OCI-LY7 (cell line): ENCODE measurements around the gene TEPSIN. TPM values are rescaled to one million over a fixed set of nuclear protein-coding genes. Genes with fewer than 3 reads are reported as not detected.
A peak's percentile ranks its signal among the peaks of the same experiment; 100 is the strongest.

Source experiments
- BruUV-seq: library from RNA; stranded (reverse); fragments of 400-500 nt; replicated peaks from 2 replicates; lab custom pipeline; 2021; lab: Mats Ljungman, UMichigan
- CTCF ChIA-PET: fragments of 300-600 bp; sonication (Branson Sonifier 250); formaldehyde crosslinking; loops from one replicate; lab custom pipeline; 2022; ENCODE audit warnings: antibody characterized with exemption; ENCODE audit not compliant: unreplicated experiment; lab: Charles Lee
- POLR2A ChIA-PET: fragments of 300-600 bp; sonication (Branson Sonifier 250); formaldehyde crosslinking; loops from one replicate; lab custom pipeline; 2022; ENCODE audit warnings: antibody characterized with exemption; lab: Charles Lee
- DNase-seq: peaks from one replicate; pipeline ENCODE4 v3.0.0-alpha.2; 2015; ENCODE audit warnings: low spot score
- H2AFZ ChIP-seq: fragments of 200-600 bp; sonication (generic), shearing (Covaris generic); 2 replicates; pipeline ENCODE4 v1.6.1; 2014; ENCODE audit warnings: mild to moderate bottlenecking, antibody characterized with exemption, low read length, moderate library complexity
- H3K27ac ChIP-seq: fragments of 200-600 bp; sonication (generic); 2 replicates; pipeline ENCODE4 v1.5.1; 2014; ENCODE audit warnings: mixed run types, low read depth, mild to moderate bottlenecking, moderate library complexity, low read length, inconsistent platforms; ENCODE audit not compliant: poor library complexity, severe bottlenecking
- H3K36me3 ChIP-seq: fragments of 200-600 bp; sonication (generic); 2 replicates; pipeline ENCODE4 v1.6.1; 2014; ENCODE audit warnings: mild to moderate bottlenecking, antibody characterized with exemption, low read length, moderate library complexity, mixed read lengths; ENCODE audit not compliant: insufficient read depth
- H3K4me1 ChIP-seq: fragments of 200-600 bp; sonication (generic); 2 replicates; pipeline ENCODE4 v1.5.1; 2014; ENCODE audit warnings: mild to moderate bottlenecking, low read length; ENCODE audit not compliant: insufficient read depth, poor library complexity, severe bottlenecking
- H3K4me2 ChIP-seq: fragments of 200-600 bp; sonication (generic); 2 replicates; pipeline ENCODE4 v1.6.1; 2014; ENCODE audit warnings: mild to moderate bottlenecking, low read length
- H3K4me3 ChIP-seq: fragments of 200-600 bp; sonication (generic); 2 replicates; pipeline ENCODE4 v1.5.1; 2014; ENCODE audit warnings: mild to moderate bottlenecking, low read depth, low read length; ENCODE audit not compliant: poor library complexity, severe bottlenecking
- H3K79me2 ChIP-seq: fragments of 200-600 bp; sonication (generic); 2 replicates; pipeline ENCODE4 v1.6.1; 2016; ENCODE audit warnings: low read depth, mild to moderate bottlenecking, low read length, moderate library complexity, mixed read lengths; ENCODE audit not compliant: insufficient read depth
- H3K9me2 ChIP-seq: fragments of 200-600 bp; sonication (generic); 2 replicates; pipeline ENCODE4 v1.6.1; 2016; ENCODE audit warnings: mild to moderate bottlenecking, low read length, mixed read lengths; ENCODE audit not compliant: insufficient read depth
- H3K9me3 ChIP-seq: fragments of 200-600 bp; sonication (generic); 2 replicates; pipeline ENCODE4 v1.6.1; 2014; ENCODE audit warnings: mild to moderate bottlenecking, mixed run types, low read length, mixed read lengths
- H4K20me1 ChIP-seq: fragments of 200-600 bp; sonication (generic); 2 replicates; pipeline ENCODE4 v1.6.1; 2014; ENCODE audit warnings: mild to moderate bottlenecking, antibody characterized with exemption, low read length, moderate library complexity, mixed read lengths; ENCODE audit not compliant: insufficient read depth
- CTCF ChIP-seq: fragments of 200-600 bp; sonication (generic); conservative IDR thresholded peaks from 2 replicates; pipeline ENCODE4 v1.5.1; 2014; ENCODE audit warnings: mild to moderate bottlenecking, antibody characterized with exemption, low read length, moderate library complexity, mixed read lengths
- EZH2phosphoT487 ChIP-seq: fragments of 200-600 bp; sonication (generic); IDR thresholded peaks from 2 replicates; pipeline ENCODE4 v1.6.1; 2018; ENCODE audit warnings: low read depth, borderline replicate concordance, mild to moderate bottlenecking, mixed run types, antibody characterized with exemption, low read length, moderate library complexity, mixed read lengths
- intact Hi-C: fragments of 100-400 bp; cut with micrococcal nuclease; formaldehyde crosslinking; loops from one replicate; pipeline ENCODE4 v1.10.0; 2022; ENCODE audit not compliant: unreplicated experiment
- total RNA-seq, 2 experiments: library from RNA; depleted of rRNA in 1 of 2; stranded (reverse); fragments of >200 nt in 1 of 2; shearing (Covaris generic) in 1 of 2; gene quantifications; 2 replicates each; pipeline ENCODE4 v1.2.3, GENCODE V29; 2014 to 2022

TEPSIN gene
- total RNA-seq, 2 experiments from 2014 or later: 46.4 to 75.3 TPM

- H3K4me1 ChIP-seq: peaks cover 39% of the 10 kb centered on the region
- peaks cover 21% of the 10 kb centered on the region for H3K36me3 ChIP-seq
Observed at GRCh38 chr17:81253358-81254131, 14.7 kb upstream of the TEPSIN start.

DNA sequence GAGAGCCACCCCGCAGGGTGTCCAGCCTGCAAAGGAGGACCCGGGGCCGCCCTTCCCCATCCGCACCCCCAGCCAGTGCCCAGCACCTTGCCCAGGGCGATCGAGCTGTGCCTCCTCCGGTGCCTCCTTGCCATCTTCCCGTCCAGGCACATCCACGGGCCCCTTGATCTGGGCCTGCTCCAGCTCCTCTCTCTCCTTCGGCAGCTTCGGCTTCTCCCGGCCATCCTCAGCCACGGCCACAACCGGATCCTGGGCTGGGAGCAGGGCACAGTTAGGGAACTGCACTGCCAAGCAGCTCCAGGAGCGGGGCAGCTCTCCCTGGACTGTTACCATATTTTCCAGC is 14.1 kb upstream of the TEPSIN start:
- H4K20me1 ChIP-seq: no peaks in the 10 kb centered on the region
- TF ChIP-seq EZH2phosphoT487: no peak
- TF ChIP-seq CTCF: no peak
- H3K9me2 ChIP-seq: no peaks in the 10 kb centered on the region
- no peak for DNase-seq
- BruUV-seq: no TSS peak
- no peaks in the 10 kb centered on the region for H3K9me3 ChIP-seq
- peak overlapping the region; percentile 76 for H3K4me2 ChIP-seq
- H3K79me2 ChIP-seq: no peaks in the 10 kb centered on the region
- POLR2A ChIA-PET: no interaction called here
- H2AFZ ChIP-seq: no peak overlapping the region
- peak overlapping the region; percentile 94 for H3K27ac ChIP-seq
- CTCF ChIA-PET: interaction anchor here (0.5 to 1.0 kb wide), 2 partner anchors 232 to 237 kb away, joined by 3 to 22 read pairs; no protein-coding TSS in a partner anchor
- intact Hi-C loops: loop anchor here (1.0 to 2.0 kb wide), 7 partner anchors 43 to 346 kb away; partner anchors contain the start of genes BAHCC1 and FAAP100
- peak overlapping the region; percentile 57 for H3K4me3 ChIP-seq
- H3K36me3 ChIP-seq: peaks cover 21% of the 10 kb centered on the region
- peaks cover 39% of the 10 kb centered on the region for H3K4me1 ChIP-seq

More at GRCh38 chr17:81253358-81254131, 14.7 kb upstream of the TEPSIN start:
- H4K20me1 ChIP-seq: no peaks in the 10 kb centered on the region
- BruUV-seq: no TSS peak
- H3K79me2 ChIP-seq: no peaks in the 10 kb centered on the region
- peak overlapping the region; percentile 94 for H3K27ac ChIP-seq
- H3K4me3 ChIP-seq: no peak overlapping the region
- ChIA-PET POLR2A (no interaction called here), CTCF (interaction anchor here (0.5 to 1.0 kb wide), 2 partner anchors 231 to 236 kb away, joined by 3 to 22 read pairs; no protein-coding TSS in a partner anchor)
- peak; percentile 63 for DNase-seq
- TF ChIP-seq CTCF: peak; percentile 99
- no peak for TF ChIP-seq EZH2phosphoT487
- no peaks in the 10 kb centered on the region for H3K9me2 ChIP-seq
- peak overlapping the region; percentile 76 for H3K4me2 ChIP-seq
- no peaks in the 10 kb centered on the region for H3K9me3 ChIP-seq
- no peak overlapping the region for H2AFZ ChIP-seq
- intact Hi-C loops: loop anchor here (1.0 to 2.0 kb wide), 6 partner anchors 141 to 345 kb away; partner anchors contain the start of genes BAHCC1 and FAAP100
